ENCODE results near the gene ZC3H12A.

DNA sequence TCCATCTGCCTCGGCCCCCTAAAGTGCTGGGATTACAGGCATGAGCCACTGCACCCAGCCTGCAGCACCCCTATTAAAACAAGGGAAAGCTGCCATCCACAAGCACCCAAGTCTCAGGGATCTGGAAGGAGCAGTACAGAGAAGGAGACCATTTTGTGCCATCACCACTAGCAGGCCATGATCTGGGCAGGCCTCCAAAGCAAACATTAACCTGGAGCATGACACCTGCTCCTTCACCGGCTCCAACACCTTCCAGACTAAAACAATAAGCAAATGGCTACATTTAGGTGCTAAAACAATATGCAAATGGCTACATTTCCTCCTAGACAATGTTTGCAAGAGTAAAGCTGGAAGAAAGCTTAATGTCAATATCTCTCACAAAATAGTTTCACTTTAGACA, 23.5 kb downstream of the ZC3H12A start:
- TF ChIP-seq, protein P1, sequence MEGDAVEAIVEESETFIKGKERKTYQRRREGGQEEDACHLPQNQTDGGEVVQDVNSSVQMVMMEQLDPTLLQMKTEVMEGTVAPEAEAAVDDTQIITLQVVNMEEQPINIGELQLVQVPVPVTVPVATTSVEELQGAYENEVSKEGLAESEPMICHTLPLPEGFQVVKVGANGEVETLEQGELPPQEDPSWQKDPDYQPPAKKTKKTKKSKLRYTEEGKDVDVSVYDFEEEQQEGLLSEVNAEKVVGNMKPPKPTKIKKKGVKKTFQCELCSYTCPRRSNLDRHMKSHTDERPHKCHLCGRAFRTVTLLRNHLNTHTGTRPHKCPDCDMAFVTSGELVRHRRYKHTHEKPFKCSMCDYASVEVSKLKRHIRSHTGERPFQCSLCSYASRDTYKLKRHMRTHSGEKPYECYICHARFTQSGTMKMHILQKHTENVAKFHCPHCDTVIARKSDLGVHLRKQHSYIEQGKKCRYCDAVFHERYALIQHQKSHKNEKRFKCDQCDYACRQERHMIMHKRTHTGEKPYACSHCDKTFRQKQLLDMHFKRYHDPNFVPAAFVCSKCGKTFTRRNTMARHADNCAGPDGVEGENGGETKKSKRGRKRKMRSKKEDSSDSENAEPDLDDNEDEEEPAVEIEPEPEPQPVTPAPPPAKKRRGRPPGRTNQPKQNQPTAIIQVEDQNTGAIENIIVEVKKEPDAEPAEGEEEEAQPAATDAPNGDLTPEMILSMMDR (conservative IDR thresholded peaks at IDR 0.05; ENCODE audit: low read depth in 2 of 2) = no peak
- TF ChIP-seq EZH2phosphoT487 (IDR thresholded peaks at IDR 0.05; ENCODE audit: unreplicated experiment) (no peak), POLR2AphosphoS5 (IDR thresholded peaks at IDR 0.05; ENCODE audit: low read depth) (no peak), EZH2 (IDR thresholded peaks at IDR 0.05; ENCODE audit: low read depth, unreplicated experiment) (no peak)

All from GM23338 (cell line).